HepG2 (cell line): ENCODE data around the gene PHB1. TPM values are rescaled to one million over a fixed set of nuclear protein-coding genes. Genes with fewer than 3 reads are reported as not detected.

Source experiments
- ATAC-seq: fragments of 200-7000 bp; cut with Tn5 transposase; 3 replicates; pipeline ENCODE4 v1.9.1; 2020; ENCODE audit warnings: mild to moderate bottlenecking, moderate library complexity
- BruUV-seq: library from RNA; stranded (reverse); fragments of 400-500 nt; replicated peaks from 2 replicates; lab custom pipeline; 2021; lab: Mats Ljungman, UMichigan
- CTCF ChIA-PET: fragments of 300-600 bp; formaldehyde crosslinking; extraction: SDS; loops from one replicate; lab custom pipeline; 2021; ENCODE audit warnings: low total read pairs, inconsistent platforms, low intra/inter-chr PET ratio; lab: Yijun Ruan, JAX
- POLR2A ChIA-PET: fragments of 350-600 bp; sonication (Branson Sonifier 250); formaldehyde crosslinking; loops from one replicate; lab custom pipeline; 2020; ENCODE audit warnings: antibody characterized with exemption, inconsistent platforms; lab: Yijun Ruan, JAX
- DNase-seq: peaks from one replicate; pipeline ENCODE4 v3.0.0-alpha.2; 2015; ENCODE audit warnings: low spot score
- FAIRE-seq: peaks from 3 replicates; lab custom pipeline; 2011; peaks lifted over from hg19 to GRCh38; lab: Jason Lieb, UNC
- H2AFZ ChIP-seq: one replicate; pipeline ENCODE4 v1.6.1; 2011; ENCODE audit warnings: low read length, inconsistent platforms
- H3K27ac ChIP-seq: fragments of 300-600 bp; 3 replicates; pipeline ENCODE4 v1.8.0; 2011; ENCODE audit warnings: mixed run types, mild to moderate bottlenecking, mixed read lengths, low read length, inconsistent platforms; ENCODE audit not compliant: insufficient read depth; ENCODE audit errors: extremely low read length
- H3K27me3 ChIP-seq, 2 experiments: fragments of 200-600 bp in 1 of 2; 2 replicates in 1 of 2; 3 replicates in 1 of 2; pipeline versions ENCODE4 v1.6.0 to v1.8.0; 2011; ENCODE audit warnings: low read length in 2 of 2, mild to moderate bottlenecking in 2 of 2, moderate library complexity in 2 of 2, inconsistent platforms in 1 of 2; ENCODE audit not compliant: insufficient read depth in 2 of 2, control insufficient read depth in 1 of 2
- H3K36me3 ChIP-seq, 2 experiments: fragments of 200-600 bp in 1 of 2; replicated peaks in 1 of 2; 2 replicates in 1 of 2; 3 replicates in 1 of 2; pipeline versions ENCODE4 v1.5.1 to v1.8.0; 2011; ENCODE audit warnings: low read length in 2 of 2, inconsistent platforms in 1 of 2; ENCODE audit not compliant: insufficient read depth in 2 of 2, control insufficient read depth in 1 of 2
- H3K4me1 ChIP-seq: 2 replicates; pipeline ENCODE4 v1.5.1; 2012; ENCODE audit warnings: low read length, inconsistent platforms; ENCODE audit not compliant: insufficient read depth
- H3K4me2 ChIP-seq: 2 replicates; pipeline ENCODE4 v1.6.0; 2011; ENCODE audit warnings: low read depth, low read length, inconsistent platforms
- H3K4me3 ChIP-seq, 3 experiments: fragments of 200-600 bp in 1 of 3; sonication (generic), shearing (Covaris generic) in 1 of 3; replicated peaks in 1 of 3; 2 replicates each; pipeline ENCODE4 v1.5.1; 2011 to 2016; ENCODE audit warnings: low read length in 3 of 3, inconsistent platforms in 2 of 3, low read depth in 2 of 3, mild to moderate bottlenecking in 2 of 3, control low read depth in 1 of 3, mixed read lengths in 1 of 3; ENCODE audit not compliant: insufficient read depth in 1 of 3
- H3K79me2 ChIP-seq: one replicate; pipeline ENCODE4 v1.6.1; 2011; ENCODE audit warnings: low read length, inconsistent platforms; ENCODE audit not compliant: insufficient read depth
- H3K9ac ChIP-seq: 2 replicates; pipeline ENCODE4 v1.6.0; 2011; ENCODE audit warnings: mild to moderate bottlenecking, low read depth, low read length, inconsistent platforms; ENCODE audit not compliant: insufficient read depth
- H3K9me3 ChIP-seq: 2 replicates; pipeline ENCODE4 v1.5.1; 2012; ENCODE audit warnings: mild to moderate bottlenecking, low read length
- H4K20me1 ChIP-seq: 2 replicates; pipeline ENCODE4 v1.6.0; 2011; ENCODE audit warnings: inconsistent platforms, mild to moderate bottlenecking, low read length, moderate library complexity; ENCODE audit not compliant: insufficient read depth
- JUN ChIP-seq: sonication (generic); formaldehyde crosslinking; IDR thresholded peaks from 2 replicates; pipeline ENCODE4 v1.4.0; 2020; ENCODE audit warnings: mild to moderate bottlenecking, missing genetic modification reagents
- NR3C1 ChIP-seq: sonication (generic); formaldehyde crosslinking; IDR thresholded peaks from 2 replicates; pipeline ENCODE4 v1.4.0; 2020; ENCODE audit warnings: missing genetic modification reagents
- RORA ChIP-seq: sonication (generic); formaldehyde crosslinking; IDR thresholded peaks from 2 replicates; pipeline ENCODE4 v1.5.0; 2020; ENCODE audit warnings: mild to moderate bottlenecking, missing genetic modification reagents, moderate library complexity
- SRSF9 ChIP-seq: fragments of 200-400 bp; formaldehyde crosslinking; IDR thresholded peaks from 2 replicates; pipeline ENCODE4 v1.6.1; 2018; ENCODE audit warnings: borderline replicate concordance, mild to moderate bottlenecking, low read depth, low read length; ENCODE audit not compliant: insufficient read depth, poor library complexity, severe bottlenecking
- TARDBP ChIP-seq: sonication (generic); formaldehyde crosslinking; IDR thresholded peaks from 2 replicates; pipeline ENCODE4 v1.8.0; 2022; ENCODE audit warnings: mild to moderate bottlenecking, missing genetic modification reagents
- ZC3H13 ChIP-seq: sonication (generic); formaldehyde crosslinking; IDR thresholded peaks from 2 replicates; pipeline ENCODE4 v1.8.1; 2023; ENCODE audit warnings: mild to moderate bottlenecking, missing genetic modification reagents, moderate library complexity
- ZNF121 ChIP-seq: sonication (generic); formaldehyde crosslinking; IDR thresholded peaks from 2 replicates; pipeline ENCODE4 v1.5.0; 2020; ENCODE audit warnings: mild to moderate bottlenecking, missing genetic modification reagents
- ZNF124 ChIP-seq: sonication (generic); formaldehyde crosslinking; IDR thresholded peaks from 2 replicates; pipeline ENCODE4 v1.4.0; 2020; ENCODE audit warnings: missing genetic modification reagents
- ZNF850 ChIP-seq: sonication (generic); formaldehyde crosslinking; conservative IDR thresholded peaks from 2 replicates; pipeline ENCODE4 v1.9.0; 2021; ENCODE audit warnings: mild to moderate bottlenecking, missing genetic modification reagents
- WGBS: methylation state at CpG from one replicate; pipeline ENCODE4 v1.1.6; 2017; ENCODE audit warnings: low lambda C conversion rate; 5-methylcytosine and 5-hydroxymethylcytosine counted together
- in situ Hi-C: cut with HindIII; loops from 2 replicates; pipeline ENCODE4 v1.10.0; 2017; ENCODE audit warnings: low pct_unique_long_range_greater_than_20kb; ENCODE audit not compliant: extremely low pct_ligation_motif_present
- intact Hi-C: fragments of 100-400 bp; cut with micrococcal nuclease; formaldehyde crosslinking; loops from one replicate; pipeline ENCODE4 v1.10.0; 2022; ENCODE audit not compliant: unreplicated experiment
- polyA plus RNA-seq, 8 experiments: library from polyadenylated mRNA; depleted of rRNA in 3 of 8; stranded (reverse) in 7 of 8; unstranded in 1 of 8; fragments of >200 nt; fragmentation: Illumina TruSeq in 4 of 8; extraction: Trizol in 4 of 8; gene quantifications; 2 replicates each; pipeline versions ENCODE4 v1.2.1 to v1.2.3, GENCODE V29; 2011 to 2016; ENCODE audit warnings: low read depth in 4 of 8, missing spikeins in 1 of 8, mixed read lengths in 1 of 8; ENCODE audit not compliant: insufficient read depth in 1 of 8
- total RNA-seq, 5 experiments: library from RNA; depleted of rRNA; stranded (reverse); fragments of >200 nt; fragmentation: Illumina TruSeq; extraction: Trizol; gene quantifications; 2 replicates each; pipeline ENCODE4 v1.2.3, GENCODE V29; 2016; ENCODE audit warnings: low read depth in 1 of 5
- TF ChIP-seq, protein P1 (sequence below): sonication (generic); formaldehyde crosslinking; IDR thresholded peaks from 2 replicates; pipeline ENCODE4 v1.5.0; 2020; ENCODE audit warnings: mild to moderate bottlenecking, missing genetic modification reagents, borderline replicate concordance
- TF ChIP-seq, protein P2 (sequence below): sonication (generic); formaldehyde crosslinking; IDR thresholded peaks from 2 replicates; pipeline ENCODE4 v1.4.0; 2020; ENCODE audit warnings: missing genetic modification reagents, mild to moderate bottlenecking, borderline replicate concordance
- TF ChIP-seq, protein P3 (sequence below): sonication (generic); formaldehyde crosslinking; IDR thresholded peaks from 2 replicates; pipeline ENCODE4 v1.4.0; 2020; ENCODE audit warnings: missing genetic modification reagents

The PHB1 gene
- total and polyA plus RNA-seq, 2 of the 13 experiments (the other 11 are each of a cell fraction or from before 2014, with no cell fraction given): 515 to 688 TPM

DNA sequence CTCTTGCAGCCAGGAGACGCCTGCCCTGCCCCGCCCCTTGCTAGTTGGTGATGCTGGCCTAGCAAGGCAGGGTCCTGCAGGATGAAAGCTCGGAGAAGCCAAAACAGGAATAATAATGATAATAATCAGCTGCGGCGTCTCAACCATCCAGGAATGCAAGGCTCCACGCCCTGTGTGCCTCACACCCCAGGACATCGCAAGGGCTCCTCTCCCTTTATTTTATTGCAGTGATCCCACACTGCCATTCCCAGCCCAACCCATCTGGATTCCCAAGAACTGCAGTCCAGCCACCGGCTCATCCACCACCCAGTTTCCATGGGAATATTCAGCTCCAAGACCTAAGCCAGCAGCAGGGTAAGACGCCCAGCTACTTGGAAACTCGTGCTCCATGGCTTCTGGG lies 31.6 kb downstream of the PHB1 start:
- Histone ChIP-seq H3K9ac (no peak overlapping the region), H3K27ac (no peak overlapping the region), H3K9me3 (no peaks in the 10 kb centered on the region), H3K4me3 (no peak overlapping the region), H2AFZ (no peak overlapping the region), H4K20me1 (no peaks in the 10 kb centered on the region), H3K36me3 (no peaks in the 10 kb centered on the region), H3K4me2 (no peak overlapping the region), H3K27me3 (no peaks in the 10 kb centered on the region; a peak in 1 of 5 replicates), H3K79me2 (no peaks in the 10 kb centered on the region), H3K4me1 (peaks cover 29% of the 10 kb centered on the region)
- intact Hi-C loops (no loop called here), in situ Hi-C loops (no loop called here)
- FAIRE-seq (no peak), ATAC-seq (no peak), DNase-seq (no peak)
- CTCF ChIA-PET: no interaction called here
- WGBS: 61% methylated on average over 10 of the region's 10 CpGs
- TF ChIP-seq TARDBP (CRISPR knock-in tag): no peak
- TF ChIP-seq ZC3H13 (CRISPR knock-in tag): no peak
- TF ChIP-seq, protein P1, sequence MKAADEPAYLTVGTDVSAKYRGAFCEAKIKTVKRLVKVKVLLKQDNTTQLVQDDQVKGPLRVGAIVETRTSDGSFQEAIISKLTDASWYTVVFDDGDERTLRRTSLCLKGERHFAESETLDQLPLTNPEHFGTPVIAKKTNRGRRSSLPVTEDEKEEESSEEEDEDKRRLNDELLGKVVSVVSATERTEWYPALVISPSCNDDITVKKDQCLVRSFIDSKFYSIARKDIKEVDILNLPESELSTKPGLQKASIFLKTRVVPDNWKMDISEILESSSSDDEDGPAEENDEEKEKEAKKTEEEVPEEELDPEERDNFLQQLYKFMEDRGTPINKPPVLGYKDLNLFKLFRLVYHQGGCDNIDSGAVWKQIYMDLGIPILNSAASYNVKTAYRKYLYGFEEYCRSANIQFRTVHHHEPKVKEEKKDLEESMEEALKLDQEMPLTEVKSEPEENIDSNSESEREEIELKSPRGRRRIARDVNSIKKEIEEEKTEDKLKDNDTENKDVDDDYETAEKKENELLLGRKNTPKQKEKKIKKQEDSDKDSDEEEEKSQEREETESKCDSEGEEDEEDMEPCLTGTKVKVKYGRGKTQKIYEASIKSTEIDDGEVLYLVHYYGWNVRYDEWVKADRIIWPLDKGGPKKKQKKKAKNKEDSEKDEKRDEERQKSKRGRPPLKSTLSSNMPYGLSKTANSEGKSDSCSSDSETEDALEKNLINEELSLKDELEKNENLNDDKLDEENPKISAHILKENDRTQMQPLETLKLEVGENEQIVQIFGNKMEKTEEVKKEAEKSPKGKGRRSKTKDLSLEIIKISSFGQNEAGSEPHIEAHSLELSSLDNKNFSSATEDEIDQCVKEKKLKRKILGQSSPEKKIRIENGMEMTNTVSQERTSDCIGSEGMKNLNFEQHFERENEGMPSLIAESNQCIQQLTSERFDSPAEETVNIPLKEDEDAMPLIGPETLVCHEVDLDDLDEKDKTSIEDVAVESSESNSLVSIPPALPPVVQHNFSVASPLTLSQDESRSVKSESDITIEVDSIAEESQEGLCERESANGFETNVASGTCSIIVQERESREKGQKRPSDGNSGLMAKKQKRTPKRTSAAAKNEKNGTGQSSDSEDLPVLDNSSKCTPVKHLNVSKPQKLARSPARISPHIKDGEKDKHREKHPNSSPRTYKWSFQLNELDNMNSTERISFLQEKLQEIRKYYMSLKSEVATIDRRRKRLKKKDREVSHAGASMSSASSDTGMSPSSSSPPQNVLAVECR: no peak
- TF ChIP-seq, protein P2, sequence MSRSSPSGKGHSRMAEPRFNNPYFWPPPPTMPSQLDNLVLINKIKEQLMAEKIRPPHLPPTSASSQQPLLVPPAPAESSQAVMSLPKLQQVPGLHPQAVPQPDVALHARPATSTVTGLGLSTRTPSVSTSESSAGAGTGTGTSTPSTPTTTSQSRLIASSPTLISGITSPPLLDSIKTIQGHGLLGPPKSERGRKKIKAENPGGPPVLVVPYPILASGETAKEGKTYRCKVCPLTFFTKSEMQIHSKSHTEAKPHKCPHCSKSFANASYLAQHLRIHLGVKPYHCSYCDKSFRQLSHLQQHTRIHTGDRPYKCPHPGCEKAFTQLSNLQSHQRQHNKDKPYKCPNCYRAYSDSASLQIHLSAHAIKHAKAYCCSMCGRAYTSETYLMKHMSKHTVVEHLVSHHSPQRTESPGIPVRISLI (CRISPR knock-in tag): no peak
- TF ChIP-seq ZNF124 (CRISPR knock-in tag): no peak
- TF ChIP-seq JUN: no peak
- TF ChIP-seq, protein P3, sequence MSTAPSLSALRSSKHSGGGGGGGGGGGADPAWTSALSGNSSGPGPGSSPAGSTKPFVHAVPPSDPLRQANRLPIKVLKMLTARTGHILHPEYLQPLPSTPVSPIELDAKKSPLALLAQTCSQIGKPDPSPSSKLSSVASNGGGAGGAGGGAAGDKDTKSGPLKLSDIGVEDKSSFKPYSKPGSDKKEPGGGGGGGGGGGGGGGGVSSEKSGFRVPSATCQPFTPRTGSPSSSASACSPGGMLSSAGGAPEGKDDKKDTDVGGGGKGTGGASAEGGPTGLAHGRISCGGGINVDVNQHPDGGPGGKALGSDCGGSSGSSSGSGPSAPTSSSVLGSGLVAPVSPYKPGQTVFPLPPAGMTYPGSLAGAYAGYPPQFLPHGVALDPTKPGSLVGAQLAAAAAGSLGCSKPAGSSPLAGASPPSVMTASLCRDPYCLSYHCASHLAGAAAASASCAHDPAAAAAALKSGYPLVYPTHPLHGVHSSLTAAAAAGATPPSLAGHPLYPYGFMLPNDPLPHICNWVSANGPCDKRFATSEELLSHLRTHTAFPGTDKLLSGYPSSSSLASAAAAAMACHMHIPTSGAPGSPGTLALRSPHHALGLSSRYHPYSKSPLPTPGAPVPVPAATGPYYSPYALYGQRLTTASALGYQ (CRISPR knock-in tag): no peak
- TF ChIP-seq NR3C1 (CRISPR knock-in tag): no peak
- no peak for TF ChIP-seq SRSF9
- TF ChIP-seq ZNF121 (CRISPR knock-in tag): no peak
- no peak for TF ChIP-seq ZNF850 (CRISPR knock-in tag)
- no peak for TF ChIP-seq RORA (CRISPR knock-in tag)
- BruUV-seq: no TSS peak
- POLR2A ChIA-PET: no interaction called here
